ENCODE data around the gene PRKACG.

PRKACG gene

GRCh38 chr9:68983522-68984424 lies 30.1 kb downstream of the PRKACG start:
- no peak for TF ChIP-seq CTCF (IDR thresholded peaks at IDR 0.05; ENCODE audit: low read depth, low read length, missing control alignments)
- no peak overlapping the region for H3K4me3 ChIP-seq (ENCODE audit: low read depth, low read length)
- no peak for DNase-seq (ENCODE audit: low read depth)

GRCh38 chr9:68983008-68983411 lies 30.9 kb downstream of the PRKACG start:
- DNase-seq (ENCODE audit: low read depth): no peak
- TF ChIP-seq CTCF (IDR thresholded peaks at IDR 0.05; ENCODE audit: low read depth, low read length, missing control alignments): no peak
- no peak overlapping the region for H3K4me3 ChIP-seq (ENCODE audit: low read depth, low read length)

- H3K4me3 ChIP-seq (ENCODE audit: low read depth, low read length): no peak overlapping the region
- no peak for TF ChIP-seq CTCF (IDR thresholded peaks at IDR 0.05; ENCODE audit: low read depth, low read length, missing control alignments)
- no peak for DNase-seq (ENCODE audit: low read depth)
Measured at GRCh38 chr9:68981789-68982188, 32.1 kb downstream of the PRKACG start.

- DNase-seq (ENCODE audit: low read depth): no peak
- no peak overlapping the region for H3K4me3 ChIP-seq (ENCODE audit: low read depth, low read length)
- TF ChIP-seq CTCF (IDR thresholded peaks at IDR 0.05; ENCODE audit: low read depth, low read length, missing control alignments): no peak
Measured at GRCh38 chr9:68980341-68980914, 33.5 kb downstream of the PRKACG start.

GRCh38 chr9:68979538-68980314 lies 34.2 kb downstream of the PRKACG start:
- H3K4me3 ChIP-seq (ENCODE audit: low read depth, low read length): no peak overlapping the region
- no peak for TF ChIP-seq CTCF (IDR thresholded peaks at IDR 0.05; ENCODE audit: low read depth, low read length, missing control alignments)
- DNase-seq (ENCODE audit: low read depth): no peak

GRCh38 chr9:68978501-68978900 lies 35.4 kb downstream of the PRKACG start:
- H3K4me3 ChIP-seq (ENCODE audit: low read depth, low read length): no peak overlapping the region
- no peak for TF ChIP-seq CTCF (IDR thresholded peaks at IDR 0.05; ENCODE audit: low read depth, low read length, missing control alignments)
- DNase-seq (ENCODE audit: low read depth): no peak

Measured in GM12864 (cell line).